GM12878 (cell line): ENCODE measurements around the gene COPS7A. TPM values are rescaled to one million over a fixed set of nuclear protein-coding genes. Genes with fewer than 3 reads are reported as not detected.

Experiments
- CBX5 ChIP-seq: sonication (generic); IDR thresholded peaks from 2 replicates; pipeline ENCODE4 v1.6.1; 2016; ENCODE audit warnings: low read depth, moderate library complexity, mild to moderate bottlenecking, inconsistent platforms
- CREM ChIP-seq: IDR thresholded peaks from 2 replicates; pipeline ENCODE4 v1.6.1; 2014; ENCODE audit warnings: antibody characterized with exemption, low read depth
- EZH2 ChIP-seq: IDR thresholded peaks from 2 replicates; pipeline ENCODE4 v1.6.1; 2012; ENCODE audit warnings: low read depth, mild to moderate bottlenecking, control low read depth, inconsistent platforms, low read length, borderline replicate concordance; ENCODE audit not compliant: control insufficient read depth
- KLF5 ChIP-seq: fragments of 450-650 bp; IDR thresholded peaks from 2 replicates; pipeline ENCODE4 v1.6.1; 2014; ENCODE audit warnings: mild to moderate bottlenecking; ENCODE audit not compliant: partially characterized antibody
- MEF2B ChIP-seq: fragments of 450-650 bp; IDR thresholded peaks from 2 replicates; pipeline ENCODE4 v1.6.1; 2018; ENCODE audit warnings: mild to moderate bottlenecking, moderate library complexity; ENCODE audit not compliant: partially characterized antibody, poor library complexity, severe bottlenecking
- MTA3 ChIP-seq: IDR thresholded peaks from 2 replicates; pipeline ENCODE4 v1.6.1; 2012; ENCODE audit warnings: low read length, inconsistent platforms, borderline replicate concordance
- MYC ChIP-seq: IDR thresholded peaks from 2 replicates; pipeline ENCODE4 v1.6.1; 2011; ENCODE audit warnings: mild to moderate bottlenecking, low read length, moderate library complexity, inconsistent platforms; ENCODE audit not compliant: insufficient read depth, insufficient replicate concordance, insufficient read length, severe bottlenecking
- RAD51 ChIP-seq: fragments of 450-650 bp; IDR thresholded peaks from 2 replicates; pipeline ENCODE4 v1.6.1; 2016; ENCODE audit warnings: moderate library complexity, mild to moderate bottlenecking, inconsistent platforms
- SMC3 ChIP-seq: IDR thresholded peaks from 2 replicates; pipeline ENCODE4 v1.6.1; 2011; ENCODE audit warnings: low read length, improper control_type of control experiment, borderline replicate concordance
- TAF1 ChIP-seq: IDR thresholded peaks from 2 replicates; pipeline ENCODE4 v1.6.1; 2011; ENCODE audit warnings: mild to moderate bottlenecking, low read depth, low read length, borderline replicate concordance
- polyA plus RNA-seq, 11 experiments: library from polyadenylated mRNA; depleted of rRNA in 4 of 11; unstranded in 6 of 11; stranded (reverse) in 5 of 11; fragments of >200 nt; fragmentation: Nextera tagmentation in 4 of 11; fragmentation: Illumina TruSeq in 1 of 11; extraction: Ambion mirVana in 4 of 11; extraction: Trizol in 1 of 11; gene quantifications; 1 replicate in 1 of 11; 2 replicates in 10 of 11; pipeline versions ENCODE4 v1.2.1 to v1.2.3, GENCODE V29; 2011 to 2016; ENCODE audit warnings: inconsistent platforms in 2 of 11, missing spikeins in 2 of 11, low read depth in 1 of 11
- total RNA-seq, 4 experiments: library from RNA; depleted of rRNA in 3 of 4; stranded (reverse); fragments of >200 nt in 3 of 4; fragmentation: Illumina TruSeq in 1 of 4; extraction: Trizol in 1 of 4; gene quantifications; 2 replicates each; pipeline versions ENCODE4 v1.2.1 to v1.2.3, GENCODE V29; 2013 to 2021
- TF ChIP-seq, protein P1 (sequence below): fragments of 450-650 bp; IDR thresholded peaks from 2 replicates; pipeline ENCODE4 v1.6.1; 2016; ENCODE audit warnings: mild to moderate bottlenecking
- TF ChIP-seq, protein P2 (sequence below): IDR thresholded peaks from 2 replicates; pipeline ENCODE4 v1.6.1; 2011; ENCODE audit warnings: borderline replicate concordance, low read depth, mild to moderate bottlenecking, moderate library complexity, mixed read lengths, low read length; ENCODE audit not compliant: insufficient read depth; ENCODE audit errors: extremely low read length
- TF ChIP-seq, protein P3 (sequence below): fragments of 150-350 bp; IDR thresholded peaks from 2 replicates; pipeline ENCODE4 v1.6.1; 2014; ENCODE audit warnings: mild to moderate bottlenecking, low read depth, low read length
- TF ChIP-seq, protein P4 (sequence below): fragments of 450-650 bp; formaldehyde crosslinking; IDR thresholded peaks from 2 replicates; pipeline ENCODE4 v1.5.0; 2022; ENCODE audit warnings: mild to moderate bottlenecking, missing genetic modification characterization
- TF ChIP-seq, protein P5 (sequence below): fragments of 450-650 bp; IDR thresholded peaks from 2 replicates; pipeline ENCODE4 v1.6.1; 2018; ENCODE audit warnings: mild to moderate bottlenecking, low read depth, moderate library complexity; ENCODE audit not compliant: partially characterized antibody

The COPS7A gene
- total and polyA plus RNA-seq, 10 of the 15 experiments (the other 5 are each of a cell fraction or from before 2014, with no cell fraction given): 25.7 to 74.0 (median 51.9) TPM

DNA sequence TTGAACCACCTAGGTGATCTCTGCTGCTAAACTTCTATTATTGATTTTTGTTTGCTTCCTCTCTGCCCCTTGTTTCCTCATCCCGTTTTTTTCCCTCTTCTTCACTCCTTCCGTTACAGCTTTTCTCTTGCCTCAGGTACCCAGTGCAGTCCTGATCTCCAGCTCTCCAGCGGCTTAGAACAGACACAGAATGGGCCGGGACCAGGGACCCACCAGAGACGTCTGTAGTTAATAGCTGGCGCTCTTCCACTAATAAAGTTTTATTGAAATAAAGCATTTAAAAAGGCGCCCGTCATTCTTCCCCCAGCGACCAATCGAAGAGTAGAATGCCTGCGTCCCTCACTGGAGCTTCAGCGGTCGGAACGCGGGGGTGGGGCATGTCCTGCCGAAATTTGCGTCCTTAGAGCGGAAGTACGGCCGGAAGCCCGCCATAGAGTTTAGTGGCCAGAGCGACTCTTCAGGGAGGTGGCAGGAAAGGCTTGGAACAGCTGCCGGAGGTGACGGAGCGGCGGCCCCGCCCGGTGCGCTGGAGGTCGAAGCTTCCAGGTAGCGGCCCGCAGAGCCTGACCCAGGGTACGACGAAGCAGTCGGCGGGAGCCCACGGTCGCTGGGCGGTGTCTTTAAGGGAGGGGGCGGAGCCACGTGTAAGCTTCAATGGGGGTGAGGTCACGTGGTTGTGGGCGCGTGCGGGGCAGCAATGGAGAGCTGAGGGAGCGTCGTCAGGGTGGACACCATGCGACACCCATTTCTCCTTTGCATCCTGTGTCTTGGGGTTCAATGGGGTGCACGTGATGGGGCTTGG lies at the start of gene COPS7A (continued):
- TF ChIP-seq, protein P1, sequence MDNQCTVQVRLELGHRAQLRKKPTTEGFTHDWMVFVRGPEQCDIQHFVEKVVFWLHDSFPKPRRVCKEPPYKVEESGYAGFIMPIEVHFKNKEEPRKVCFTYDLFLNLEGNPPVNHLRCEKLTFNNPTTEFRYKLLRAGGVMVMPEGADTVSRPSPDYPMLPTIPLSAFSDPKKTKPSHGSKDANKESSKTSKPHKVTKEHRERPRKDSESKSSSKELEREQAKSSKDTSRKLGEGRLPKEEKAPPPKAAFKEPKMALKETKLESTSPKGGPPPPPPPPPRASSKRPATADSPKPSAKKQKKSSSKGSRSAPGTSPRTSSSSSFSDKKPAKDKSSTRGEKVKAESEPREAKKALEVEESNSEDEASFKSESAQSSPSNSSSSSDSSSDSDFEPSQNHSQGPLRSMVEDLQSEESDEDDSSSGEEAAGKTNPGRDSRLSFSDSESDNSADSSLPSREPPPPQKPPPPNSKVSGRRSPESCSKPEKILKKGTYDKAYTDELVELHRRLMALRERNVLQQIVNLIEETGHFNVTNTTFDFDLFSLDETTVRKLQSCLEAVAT: peak; percentile 70; the same call in 1 of the 2 replicates
- no peak for TF ChIP-seq MTA3
- peak; percentile 74 for TF ChIP-seq MYC
- TF ChIP-seq TAF1: peak; percentile 66
- TF ChIP-seq MEF2B: peak; percentile 44
- peak; percentile 98 for TF ChIP-seq RAD51
- no peak for TF ChIP-seq CBX5
- TF ChIP-seq EZH2: no peak
- TF ChIP-seq, protein P2, sequence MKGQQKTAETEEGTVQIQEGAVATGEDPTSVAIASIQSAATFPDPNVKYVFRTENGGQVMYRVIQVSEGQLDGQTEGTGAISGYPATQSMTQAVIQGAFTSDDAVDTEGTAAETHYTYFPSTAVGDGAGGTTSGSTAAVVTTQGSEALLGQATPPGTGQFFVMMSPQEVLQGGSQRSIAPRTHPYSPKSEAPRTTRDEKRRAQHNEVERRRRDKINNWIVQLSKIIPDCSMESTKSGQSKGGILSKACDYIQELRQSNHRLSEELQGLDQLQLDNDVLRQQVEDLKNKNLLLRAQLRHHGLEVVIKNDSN: peak; percentile 93
- TF ChIP-seq, protein P3, sequence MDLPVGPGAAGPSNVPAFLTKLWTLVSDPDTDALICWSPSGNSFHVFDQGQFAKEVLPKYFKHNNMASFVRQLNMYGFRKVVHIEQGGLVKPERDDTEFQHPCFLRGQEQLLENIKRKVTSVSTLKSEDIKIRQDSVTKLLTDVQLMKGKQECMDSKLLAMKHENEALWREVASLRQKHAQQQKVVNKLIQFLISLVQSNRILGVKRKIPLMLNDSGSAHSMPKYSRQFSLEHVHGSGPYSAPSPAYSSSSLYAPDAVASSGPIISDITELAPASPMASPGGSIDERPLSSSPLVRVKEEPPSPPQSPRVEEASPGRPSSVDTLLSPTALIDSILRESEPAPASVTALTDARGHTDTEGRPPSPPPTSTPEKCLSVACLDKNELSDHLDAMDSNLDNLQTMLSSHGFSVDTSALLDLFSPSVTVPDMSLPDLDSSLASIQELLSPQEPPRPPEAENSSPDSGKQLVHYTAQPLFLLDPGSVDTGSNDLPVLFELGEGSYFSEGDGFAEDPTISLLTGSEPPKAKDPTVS: peak; percentile 42; the same call in 1 of the 2 replicates
- peak; percentile 6; the same call in 1 of the 2 replicates for TF ChIP-seq SMC3
- TF ChIP-seq CREM: peak; percentile 98
- TF ChIP-seq, protein P4, sequence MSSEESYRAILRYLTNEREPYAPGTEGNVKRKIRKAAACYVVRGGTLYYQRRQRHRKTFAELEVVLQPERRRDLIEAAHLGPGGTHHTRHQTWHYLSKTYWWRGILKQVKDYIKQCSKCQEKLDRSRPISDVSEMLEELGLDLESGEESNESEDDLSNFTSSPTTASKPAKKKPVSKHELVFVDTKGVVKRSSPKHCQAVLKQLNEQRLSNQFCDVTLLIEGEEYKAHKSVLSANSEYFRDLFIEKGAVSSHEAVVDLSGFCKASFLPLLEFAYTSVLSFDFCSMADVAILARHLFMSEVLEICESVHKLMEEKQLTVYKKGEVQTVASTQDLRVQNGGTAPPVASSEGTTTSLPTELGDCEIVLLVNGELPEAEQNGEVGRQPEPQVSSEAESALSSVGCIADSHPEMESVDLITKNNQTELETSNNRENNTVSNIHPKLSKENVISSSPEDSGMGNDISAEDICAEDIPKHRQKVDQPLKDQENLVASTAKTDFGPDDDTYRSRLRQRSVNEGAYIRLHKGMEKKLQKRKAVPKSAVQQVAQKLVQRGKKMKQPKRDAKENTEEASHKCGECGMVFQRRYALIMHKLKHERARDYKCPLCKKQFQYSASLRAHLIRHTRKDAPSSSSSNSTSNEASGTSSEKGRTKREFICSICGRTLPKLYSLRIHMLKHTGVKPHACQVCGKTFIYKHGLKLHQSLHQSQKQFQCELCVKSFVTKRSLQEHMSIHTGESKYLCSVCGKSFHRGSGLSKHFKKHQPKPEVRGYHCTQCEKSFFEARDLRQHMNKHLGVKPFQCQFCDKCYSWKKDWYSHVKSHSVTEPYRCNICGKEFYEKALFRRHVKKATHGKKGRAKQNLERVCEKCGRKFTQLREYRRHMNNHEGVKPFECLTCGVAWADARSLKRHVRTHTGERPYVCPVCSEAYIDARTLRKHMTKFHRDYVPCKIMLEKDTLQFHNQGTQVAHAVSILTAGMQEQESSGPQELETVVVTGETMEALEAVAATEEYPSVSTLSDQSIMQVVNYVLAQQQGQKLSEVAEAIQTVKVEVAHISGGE (CRISPR knock-in tag): 0 out of 2 replicates have a peak, but pooled peaks have one; percentile 28
- TF ChIP-seq KLF5: peak; percentile 88
- TF ChIP-seq, protein P5, sequence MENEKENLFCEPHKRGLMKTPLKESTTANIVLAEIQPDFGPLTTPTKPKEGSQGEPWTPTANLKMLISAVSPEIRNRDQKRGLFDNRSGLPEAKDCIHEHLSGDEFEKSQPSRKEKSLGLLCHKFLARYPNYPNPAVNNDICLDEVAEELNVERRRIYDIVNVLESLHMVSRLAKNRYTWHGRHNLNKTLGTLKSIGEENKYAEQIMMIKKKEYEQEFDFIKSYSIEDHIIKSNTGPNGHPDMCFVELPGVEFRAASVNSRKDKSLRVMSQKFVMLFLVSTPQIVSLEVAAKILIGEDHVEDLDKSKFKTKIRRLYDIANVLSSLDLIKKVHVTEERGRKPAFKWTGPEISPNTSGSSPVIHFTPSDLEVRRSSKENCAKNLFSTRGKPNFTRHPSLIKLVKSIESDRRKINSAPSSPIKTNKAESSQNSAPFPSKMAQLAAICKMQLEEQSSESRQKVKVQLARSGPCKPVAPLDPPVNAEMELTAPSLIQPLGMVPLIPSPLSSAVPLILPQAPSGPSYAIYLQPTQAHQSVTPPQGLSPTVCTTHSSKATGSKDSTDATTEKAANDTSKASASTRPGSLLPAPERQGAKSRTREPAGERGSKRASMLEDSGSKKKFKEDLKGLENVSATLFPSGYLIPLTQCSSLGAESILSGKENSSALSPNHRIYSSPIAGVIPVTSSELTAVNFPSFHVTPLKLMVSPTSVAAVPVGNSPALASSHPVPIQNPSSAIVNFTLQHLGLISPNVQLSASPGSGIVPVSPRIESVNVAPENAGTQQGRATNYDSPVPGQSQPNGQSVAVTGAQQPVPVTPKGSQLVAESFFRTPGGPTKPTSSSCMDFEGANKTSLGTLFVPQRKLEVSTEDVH: peak; percentile 95
